Astrocyte (in vitro differentiated cells and primary cell): ENCODE data around the gene ERC1. TPM values are rescaled to one million over a fixed set of nuclear protein-coding genes. Genes with fewer than 3 reads are reported as not detected.
A peak's percentile ranks its signal among the peaks of the same experiment; 100 is the strongest.

ENCODE experiments used
- DNase-seq: peaks from one replicate; pipeline ENCODE4 v3.0.0-alpha.2; 2010; ENCODE audit warnings: low read depth
- FAIRE-seq: peaks from 2 replicates; lab custom pipeline; 2011; peaks lifted over from hg19 to GRCh38; lab: Jason Lieb, UNC
- H2AFZ ChIP-seq: 2 replicates; pipeline ENCODE4 v1.6.0; 2012; ENCODE audit warnings: low read depth, low read length, inconsistent platforms
- H3K27ac ChIP-seq: 2 replicates; pipeline ENCODE4 v1.5.1; 2011; ENCODE audit warnings: low read depth, low read length, inconsistent platforms
- H3K27me3 ChIP-seq: 2 replicates; pipeline ENCODE4 v1.6.0; 2011; ENCODE audit warnings: low read length, inconsistent platforms; ENCODE audit not compliant: insufficient read depth
- H3K36me3 ChIP-seq: 2 replicates; pipeline ENCODE4 v1.5.1; 2011; ENCODE audit warnings: low read length, inconsistent platforms; ENCODE audit not compliant: insufficient read depth
- H3K4me1 ChIP-seq: 2 replicates; pipeline ENCODE4 v1.5.1; 2011; ENCODE audit warnings: low read length, inconsistent platforms; ENCODE audit not compliant: insufficient read depth
- H3K4me2 ChIP-seq: 2 replicates; pipeline ENCODE4 v1.6.0; 2012; ENCODE audit warnings: low read length, inconsistent platforms
- H3K4me3 ChIP-seq: 2 replicates; pipeline ENCODE4 v1.5.1; 2011; ENCODE audit warnings: low read depth, mild to moderate bottlenecking, low read length, inconsistent platforms; ENCODE audit not compliant: insufficient read depth
- H3K79me2 ChIP-seq: 2 replicates; pipeline ENCODE4 v1.6.0; 2012; ENCODE audit warnings: mild to moderate bottlenecking, low read length, inconsistent platforms; ENCODE audit not compliant: insufficient read depth
- H3K9ac ChIP-seq: 2 replicates; pipeline ENCODE4 v1.6.0; 2012; ENCODE audit warnings: mild to moderate bottlenecking, low read length, inconsistent platforms
- H3K9me3 ChIP-seq: 2 replicates; pipeline ENCODE4 v1.5.1; 2012; ENCODE audit warnings: low read depth, mild to moderate bottlenecking, low read length, inconsistent platforms; ENCODE audit not compliant: insufficient read depth
- H4K20me1 ChIP-seq: 2 replicates; pipeline ENCODE4 v1.6.0; 2012; ENCODE audit warnings: low read length, inconsistent platforms; ENCODE audit not compliant: insufficient read depth
- H3K27ac Mint-ChIP-seq: one replicate; pipeline ENCODE4 v1.8.0; 2021; ENCODE audit warnings: mild to moderate bottlenecking, mixed read lengths; ENCODE audit not compliant: unreplicated experiment
- H3K27me3 Mint-ChIP-seq: one replicate; pipeline ENCODE4 v1.8.0; 2021; ENCODE audit warnings: low read depth, mixed read lengths; ENCODE audit not compliant: unreplicated experiment
- H3K36me3 Mint-ChIP-seq: one replicate; pipeline ENCODE4 v1.8.0; 2021; ENCODE audit warnings: low read depth, mixed read lengths; ENCODE audit not compliant: unreplicated experiment
- H3K4me1 Mint-ChIP-seq: one replicate; pipeline ENCODE4 v1.8.0; 2021; ENCODE audit warnings: low read depth, mixed read lengths; ENCODE audit not compliant: unreplicated experiment
- H3K4me3 Mint-ChIP-seq: one replicate; pipeline ENCODE4 v1.8.0; 2021; ENCODE audit warnings: mild to moderate bottlenecking, moderate library complexity, mixed read lengths; ENCODE audit not compliant: unreplicated experiment
- H3K9me3 Mint-ChIP-seq: one replicate; pipeline ENCODE4 v1.8.0; 2021; ENCODE audit warnings: mild to moderate bottlenecking, mixed read lengths; ENCODE audit not compliant: unreplicated experiment
- EZH2 ChIP-seq: IDR thresholded peaks from 2 replicates; pipeline ENCODE4 v1.6.1; 2012; ENCODE audit warnings: mild to moderate bottlenecking, low read length, inconsistent platforms; ENCODE audit not compliant: insufficient read depth
- total RNA-seq: library from RNA; stranded (reverse); gene quantifications from 2 replicates; pipeline ENCODE4 v1.2.1, GENCODE V29; 2021
- TF ChIP-seq, protein P1 (sequence below): IDR thresholded peaks from 2 replicates; pipeline ENCODE4 v1.5.1; 2011; ENCODE audit warnings: low read depth, mild to moderate bottlenecking, inconsistent platforms, low read length, moderate library complexity; ENCODE audit not compliant: insufficient read depth

ERC1 gene
- total RNA-seq, 1 donor from 2014 or later: 67.1 TPM

DNA sequence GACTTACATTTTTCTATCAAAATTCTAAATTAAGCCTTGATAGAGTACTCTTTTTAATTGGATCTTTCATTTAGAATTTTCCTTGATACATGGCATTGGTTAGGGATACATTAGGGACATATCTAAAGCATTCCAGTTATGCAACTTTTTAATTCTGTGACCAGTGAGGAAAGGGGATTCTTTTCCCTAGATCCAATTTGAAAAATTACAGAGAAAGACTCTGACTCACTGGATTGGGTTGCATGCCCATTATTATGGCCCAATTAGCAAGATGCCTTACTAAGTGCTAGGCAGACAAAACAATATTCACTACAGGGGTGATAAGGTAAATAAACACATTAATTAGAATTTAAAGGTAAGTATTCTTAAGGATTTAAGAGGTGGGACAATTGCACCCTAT lies 36.3 kb upstream of the ERC1 start:
- Mint-ChIP-seq H3K27me3 (no peaks in the 10 kb centered on the region), H3K4me1 (no peaks in the 10 kb centered on the region)

DNA sequence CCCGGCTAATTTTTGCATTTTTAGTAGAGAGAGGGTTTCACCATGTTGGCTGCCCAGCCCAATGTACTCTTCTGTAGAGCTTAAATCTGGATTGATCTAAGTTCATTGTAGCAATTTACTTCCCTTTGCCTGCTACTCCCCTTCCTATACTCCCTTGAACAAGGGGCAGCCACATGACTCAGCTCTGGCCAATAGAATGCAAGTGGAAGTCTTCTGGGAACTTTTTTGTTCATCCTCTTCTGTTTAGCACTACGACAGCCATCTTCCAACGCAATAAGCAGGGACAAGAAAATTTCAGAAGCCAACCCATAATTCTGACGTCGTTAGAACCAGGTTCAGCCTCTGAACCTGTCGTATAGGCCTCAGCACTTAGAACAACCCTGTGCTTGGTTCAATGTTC lies 35.1 kb upstream of the ERC1 start:
- Histone ChIP-seq H3K27me3 (no peaks in the 10 kb centered on the region), H2AFZ (no peak overlapping the region)
- peaks cover 3% of the 10 kb centered on the region for H3K36me3 Mint-ChIP-seq

More for the DNA sequence above, 36.3 kb upstream of the ERC1 start:
- no peaks in the 10 kb centered on the region for H3K36me3 ChIP-seq
- DNase-seq: peak; percentile 25
- Mint-ChIP-seq H3K27ac (no peak overlapping the region), H3K9me3 (no peaks in the 10 kb centered on the region), H3K36me3 (peaks cover 3% of the 10 kb centered on the region), H3K4me3 (no peak overlapping the region)
- H3K27ac ChIP-seq: no peak overlapping the region
- TF ChIP-seq EZH2: no peak
- TF ChIP-seq, protein P1, sequence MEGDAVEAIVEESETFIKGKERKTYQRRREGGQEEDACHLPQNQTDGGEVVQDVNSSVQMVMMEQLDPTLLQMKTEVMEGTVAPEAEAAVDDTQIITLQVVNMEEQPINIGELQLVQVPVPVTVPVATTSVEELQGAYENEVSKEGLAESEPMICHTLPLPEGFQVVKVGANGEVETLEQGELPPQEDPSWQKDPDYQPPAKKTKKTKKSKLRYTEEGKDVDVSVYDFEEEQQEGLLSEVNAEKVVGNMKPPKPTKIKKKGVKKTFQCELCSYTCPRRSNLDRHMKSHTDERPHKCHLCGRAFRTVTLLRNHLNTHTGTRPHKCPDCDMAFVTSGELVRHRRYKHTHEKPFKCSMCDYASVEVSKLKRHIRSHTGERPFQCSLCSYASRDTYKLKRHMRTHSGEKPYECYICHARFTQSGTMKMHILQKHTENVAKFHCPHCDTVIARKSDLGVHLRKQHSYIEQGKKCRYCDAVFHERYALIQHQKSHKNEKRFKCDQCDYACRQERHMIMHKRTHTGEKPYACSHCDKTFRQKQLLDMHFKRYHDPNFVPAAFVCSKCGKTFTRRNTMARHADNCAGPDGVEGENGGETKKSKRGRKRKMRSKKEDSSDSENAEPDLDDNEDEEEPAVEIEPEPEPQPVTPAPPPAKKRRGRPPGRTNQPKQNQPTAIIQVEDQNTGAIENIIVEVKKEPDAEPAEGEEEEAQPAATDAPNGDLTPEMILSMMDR: no peak
- no peak overlapping the region for H2AFZ ChIP-seq
- H3K27me3 ChIP-seq: no peaks in the 10 kb centered on the region
- H3K4me2 ChIP-seq: no peak overlapping the region
- no peaks in the 10 kb centered on the region for H4K20me1 ChIP-seq
- H3K4me3 ChIP-seq: no peak overlapping the region
- H3K4me1 ChIP-seq: peaks cover 16% of the 10 kb centered on the region
- no peaks in the 10 kb centered on the region for H3K79me2 ChIP-seq
- no peaks in the 10 kb centered on the region for H3K9me3 ChIP-seq
- H3K9ac ChIP-seq: no peak overlapping the region
- no peak for FAIRE-seq

DNA sequence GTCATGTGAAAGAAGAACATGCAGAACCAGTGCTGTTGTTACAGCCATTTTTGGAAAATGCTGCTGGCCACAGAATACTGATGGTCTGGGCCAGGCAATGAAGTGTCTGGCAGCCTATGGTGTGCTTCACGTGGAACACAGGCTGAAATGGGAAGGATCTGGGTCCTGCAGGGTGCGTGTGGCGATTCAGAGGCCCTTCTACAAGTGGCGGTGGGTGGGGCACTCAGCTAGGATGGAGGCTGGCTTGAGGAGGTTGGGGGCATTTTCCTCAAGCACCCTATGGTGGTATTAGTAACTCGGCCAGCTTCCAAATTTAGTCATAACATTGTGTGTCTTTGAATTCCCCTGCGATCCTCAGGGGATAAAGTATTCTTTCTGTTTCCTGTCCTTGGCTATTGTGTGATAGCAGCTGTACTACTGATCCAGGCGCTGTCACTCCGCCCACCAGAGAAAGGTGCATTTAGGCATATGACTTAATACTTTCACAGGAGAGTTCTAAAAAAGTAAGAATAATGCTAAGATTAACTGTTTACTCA lies 32.4 kb upstream of the ERC1 start:
- Histone ChIP-seq H3K79me2 (no peaks in the 10 kb centered on the region), H3K9me3 (no peaks in the 10 kb centered on the region), H2AFZ (peak overlapping the region; percentile 2), H3K27ac (no peak overlapping the region), H3K4me2 (peak overlapping the region; percentile 8), H4K20me1 (no peaks in the 10 kb centered on the region), H3K27me3 (no peaks in the 10 kb centered on the region), H3K9ac (no peak overlapping the region), H3K4me1 (peaks cover 9% of the 10 kb centered on the region), H3K4me3 (no peak overlapping the region), H3K36me3 (no peaks in the 10 kb centered on the region)
- Mint-ChIP-seq H3K27me3 (no peaks in the 10 kb centered on the region), H3K4me1 (no peaks in the 10 kb centered on the region), H3K4me3 (no peak overlapping the region), H3K36me3 (peaks cover 3% of the 10 kb centered on the region), H3K27ac (no peak overlapping the region), H3K9me3 (no peaks in the 10 kb centered on the region)
- DNase-seq: peak; percentile 17
- TF ChIP-seq, protein P1: no peak
- TF ChIP-seq EZH2: no peak
- no peak for FAIRE-seq

More for the DNA sequence above, 35.1 kb upstream of the ERC1 start:
- Mint-ChIP-seq H3K4me3 (no peak overlapping the region), H3K27ac (no peak overlapping the region), H3K4me1 (no peaks in the 10 kb centered on the region), H3K9me3 (no peaks in the 10 kb centered on the region), H3K27me3 (no peaks in the 10 kb centered on the region)
- Histone ChIP-seq H3K4me3 (no peak overlapping the region), H3K36me3 (no peaks in the 10 kb centered on the region), H4K20me1 (no peaks in the 10 kb centered on the region), H3K4me2 (no peak overlapping the region), H3K79me2 (no peaks in the 10 kb centered on the region), H3K9ac (no peak overlapping the region), H3K27ac (no peak overlapping the region), H3K4me1 (peaks cover 16% of the 10 kb centered on the region), H3K9me3 (no peaks in the 10 kb centered on the region)
- FAIRE-seq (no peak), DNase-seq (no peak)
- TF ChIP-seq, protein P1: no peak
- TF ChIP-seq EZH2: no peak
